Measurements from ENCODE around the gene FGGY.
"Not testable (repeated sequence)": the region's sequence is repeated elsewhere in the genome, so short reads cannot be mapped to it uniquely, and the experiment has no call there.

Gene FGGY

GRCh38 chr1:59455206-59455605 lies 158.3 kb downstream of the FGGY start:
- no peak for DNase-seq

GRCh38 chr1:59457786-59458185 lies 160.9 kb downstream of the FGGY start:
- DNase-seq: no peak

- DNase-seq: no peak
Observed at GRCh38 chr1:59458884-59459283, 162.0 kb downstream of the FGGY start.

GRCh38 chr1:59462942-59463341 lies 166.0 kb downstream of the FGGY start:
- not testable (repeated sequence) for DNase-seq

GRCh38 chr1:59465478-59465877 lies 168.6 kb downstream of the FGGY start:
- DNase-seq: not testable (repeated sequence)

GRCh38 chr1:59468828-59469428 lies 172.0 kb downstream of the FGGY start:
- no peak for DNase-seq

GRCh38 chr1:59471991-59472570 lies 175.2 kb downstream of the FGGY start:
- DNase-seq: not testable (repeated sequence)

GRCh38 chr1:59473831-59474230 lies 176.9 kb downstream of the FGGY start:
- DNase-seq: no peak

- no peak for DNase-seq
Observed at GRCh38 chr1:59474496-59474895, 177.6 kb downstream of the FGGY start.

GRCh38 chr1:59475737-59476136 lies 178.8 kb downstream of the FGGY start:
- no peak for DNase-seq

GRCh38 chr1:59477286-59477685 lies 180.4 kb downstream of the FGGY start:
- DNase-seq: no peak

- DNase-seq: no peak
Observed at GRCh38 chr1:59477867-59478266, 181.0 kb downstream of the FGGY start.

- no peak for DNase-seq
Observed at GRCh38 chr1:59478822-59479221, 181.9 kb downstream of the FGGY start.

- DNase-seq: no peak
Observed at GRCh38 chr1:59480188-59480888, 183.4 kb downstream of the FGGY start.

GRCh38 chr1:59481881-59482505 lies 185.1 kb downstream of the FGGY start:
- no peak for DNase-seq

GRCh38 chr1:59482986-59483385 lies 186.1 kb downstream of the FGGY start:
- DNase-seq: no peak

- no peak for DNase-seq
Observed at GRCh38 chr1:59484096-59484495, 187.2 kb downstream of the FGGY start.

GRCh38 chr1:59485171-59485570 lies 188.3 kb downstream of the FGGY start:
- DNase-seq: no peak

- DNase-seq: no peak
Observed at GRCh38 chr1:59485949-59486348, 189.1 kb downstream of the FGGY start.

- no peak for DNase-seq
Observed at GRCh38 chr1:59486615-59487014, 189.7 kb downstream of the FGGY start.

- DNase-seq: no peak
Observed at GRCh38 chr1:59487335-59488031, 190.6 kb downstream of the FGGY start.

GRCh38 chr1:59492500-59492899 lies 195.6 kb downstream of the FGGY start:
- DNase-seq: no peak

- DNase-seq: no peak
Observed at GRCh38 chr1:59494145-59494833, 197.4 kb downstream of the FGGY start.
